ENCODE measurements around the gene EFHD2.
"Not testable (repeated sequence)": the region's sequence is repeated elsewhere in the genome, so short reads cannot be mapped to it uniquely, and the experiment has no call there.

Gene EFHD2

DNA sequence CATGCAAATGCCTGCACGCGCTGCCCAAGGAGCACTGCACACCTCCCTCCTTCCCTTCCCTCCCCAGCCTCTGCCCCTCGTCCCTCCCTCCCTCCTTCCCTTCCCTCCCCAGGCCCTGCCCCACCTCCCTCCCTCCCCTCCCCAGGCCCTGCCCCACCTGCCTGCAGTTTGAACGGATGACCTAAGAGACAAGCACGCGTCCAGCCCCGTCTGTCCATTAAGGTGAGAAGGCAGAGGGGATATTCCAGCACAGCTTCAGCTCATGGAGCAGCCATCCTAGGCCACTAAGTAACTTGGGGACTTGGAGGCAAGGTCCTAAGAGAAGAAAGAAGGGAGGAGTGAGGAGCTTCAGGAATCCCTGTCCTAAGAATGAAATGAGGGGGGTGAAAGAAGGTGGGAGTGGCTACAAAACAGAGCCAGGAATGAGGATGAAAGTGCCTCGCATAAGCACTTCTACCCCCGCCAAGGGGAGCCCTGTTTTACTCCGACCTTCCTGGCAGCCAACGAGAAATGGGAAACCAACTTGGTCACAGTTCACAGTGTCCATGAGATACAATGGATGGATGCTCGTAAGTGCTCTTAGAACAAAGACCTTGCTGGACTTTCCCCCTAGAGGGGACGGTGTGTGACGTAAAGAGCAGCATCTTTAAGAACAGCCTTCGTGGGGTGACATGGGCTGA is 21.3 kb upstream of the EFHD2 start:
- DNase-seq (ENCODE audit: low read depth in 2 of 2): no peak

GRCh38 chr1:15389828-15390227 is 19.9 kb upstream of the EFHD2 start:
- DNase-seq (ENCODE audit: low read depth in 2 of 2): not testable (repeated sequence)

DNA sequence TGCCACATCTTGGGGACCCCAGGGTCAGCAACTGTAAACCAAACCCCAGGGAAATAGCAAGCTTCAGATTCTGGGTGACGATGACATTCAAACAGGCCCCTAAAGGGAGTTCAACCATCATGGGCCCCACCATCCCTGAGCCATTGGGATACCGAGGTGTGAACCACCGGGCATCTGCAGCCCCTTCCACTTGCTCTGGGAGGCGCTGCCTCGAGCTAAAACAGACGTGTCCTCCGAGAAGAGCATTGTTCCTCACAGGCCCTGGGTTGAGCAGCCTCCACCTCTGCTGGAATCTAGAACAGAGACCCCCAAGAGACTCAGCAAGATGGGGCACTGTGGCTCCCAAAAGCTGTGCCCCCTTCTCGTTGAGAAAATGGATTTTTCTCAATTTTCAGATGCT is 19.0 kb upstream of the EFHD2 start:
- DNase-seq (ENCODE audit: low read depth in 2 of 2): no peak

DNA sequence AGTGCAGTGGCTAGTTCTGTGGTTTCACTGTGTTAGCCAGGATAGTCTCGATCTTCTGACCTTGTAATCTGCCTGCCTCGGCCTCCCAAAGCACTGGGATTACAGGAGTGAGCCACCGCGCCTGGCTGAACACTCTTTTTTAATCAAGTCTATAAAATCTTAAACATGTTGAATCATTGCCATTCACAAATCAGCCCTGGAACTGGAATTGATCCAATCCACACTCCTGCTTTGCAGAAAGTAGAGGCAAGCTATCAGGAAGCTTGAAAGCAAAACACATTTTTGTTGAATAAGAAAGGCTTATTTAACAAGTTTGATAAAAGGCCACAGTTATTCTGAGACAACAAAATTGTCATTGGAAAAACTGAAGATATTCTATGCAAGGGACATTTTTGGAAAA is 18.3 kb upstream of the EFHD2 start:
- DNase-seq (ENCODE audit: low read depth in 2 of 2): no peak

GRCh38 chr1:15393475-15394257 is 16.0 kb upstream of the EFHD2 start:
- DNase-seq (ENCODE audit: low read depth in 2 of 2): no peak

DNA sequence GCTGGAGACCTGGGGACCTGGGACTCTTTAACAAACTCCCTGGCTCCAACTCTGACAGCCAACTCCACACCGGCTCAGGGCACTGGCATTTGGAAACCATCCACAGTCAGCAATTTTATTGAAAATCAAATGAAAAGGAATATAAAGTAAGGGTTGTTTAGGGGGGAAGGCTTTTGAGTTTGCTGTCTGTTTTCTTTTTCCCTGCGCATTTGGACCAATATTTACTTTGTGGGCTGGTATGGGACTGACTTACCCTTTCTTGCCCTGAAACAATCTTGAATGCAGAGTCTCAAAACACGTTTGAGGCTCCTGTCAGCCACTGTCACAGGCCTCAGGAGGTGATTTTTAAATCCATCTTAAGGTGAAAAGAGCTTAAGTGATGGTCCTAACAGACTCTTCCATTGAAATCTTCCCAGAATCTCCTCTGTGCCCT is 15.4 kb upstream of the EFHD2 start:
- DNase-seq (ENCODE audit: low read depth in 2 of 2): no peak

DNA sequence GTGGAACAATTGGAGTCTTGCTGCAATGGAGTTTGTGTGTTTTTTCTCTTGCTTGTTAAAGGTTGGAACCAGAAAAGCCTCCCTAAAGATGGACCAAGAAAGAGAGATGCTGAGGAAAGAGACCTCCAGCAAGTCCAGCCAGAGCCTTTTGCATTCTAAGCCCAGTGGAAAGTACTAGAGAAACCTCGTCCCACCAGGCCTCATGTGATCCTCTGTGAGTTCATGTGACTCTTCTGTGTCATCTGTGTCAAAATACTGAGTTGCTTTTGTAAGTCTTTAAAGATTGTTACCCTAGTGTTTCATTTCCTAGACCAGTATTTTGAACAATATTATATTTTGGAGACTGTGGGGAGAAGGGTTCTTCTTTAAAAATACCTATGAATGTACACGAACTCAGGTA is 12.5 kb upstream of the EFHD2 start:
- no peak for DNase-seq (ENCODE audit: low read depth in 2 of 2)

DNA sequence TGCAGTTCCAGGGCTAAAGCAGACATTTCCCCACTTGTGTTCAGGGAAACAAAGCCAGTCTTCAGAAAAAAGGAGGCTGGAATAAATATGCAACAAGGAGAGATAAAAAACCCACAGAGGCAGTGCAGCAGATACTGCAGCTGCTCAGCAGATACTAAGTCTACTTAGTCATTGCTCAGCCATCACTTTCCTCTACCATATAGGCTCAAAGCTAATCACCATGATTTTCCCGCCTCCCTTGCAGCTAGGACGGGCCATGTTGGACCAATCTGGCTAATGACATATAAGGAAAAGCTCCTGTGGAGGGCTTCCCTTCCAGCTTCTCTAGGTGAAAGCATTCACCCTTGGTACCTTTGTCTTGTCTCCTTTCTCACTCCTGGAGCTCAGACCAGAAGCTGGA is 10.0 kb upstream of the EFHD2 start:
- DNase-seq (ENCODE audit: low read depth in 2 of 2): no peak

GRCh38 chr1:15400627-15401026 is 9.1 kb upstream of the EFHD2 start:
- no peak for DNase-seq (ENCODE audit: low read depth in 2 of 2)

DNA sequence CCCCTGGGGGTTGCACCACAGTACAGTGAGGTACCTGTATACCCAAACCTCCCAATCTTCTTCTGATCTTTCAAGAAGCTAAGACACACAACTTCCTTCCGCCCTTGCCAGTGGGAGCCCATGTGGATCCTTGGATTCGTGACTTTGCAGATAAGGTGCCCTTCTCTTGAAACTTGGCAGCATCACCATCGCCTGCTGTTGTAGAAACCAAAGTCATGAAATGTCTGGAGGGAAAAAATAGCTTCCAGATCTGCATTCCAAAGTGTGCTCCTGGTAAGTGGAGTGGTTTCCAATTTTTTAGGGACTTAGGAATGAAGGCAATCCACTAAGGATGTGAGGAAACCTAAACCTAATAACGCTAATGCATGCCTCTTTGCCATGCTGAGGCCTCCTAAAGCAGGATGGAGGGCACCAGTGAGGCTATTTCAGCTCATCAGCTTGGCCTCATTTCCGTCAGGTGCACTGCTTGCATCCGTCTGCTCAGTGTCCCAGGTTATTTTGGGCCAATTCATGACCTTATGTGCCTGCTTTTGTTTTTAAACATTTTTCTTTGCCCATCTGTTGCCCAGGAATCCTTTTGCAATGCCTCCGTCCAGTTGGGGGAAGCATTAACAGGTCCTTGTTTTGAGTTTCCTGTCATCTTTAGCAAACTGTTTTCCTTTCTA is 8.2 kb upstream of the EFHD2 start:
- DNase-seq (ENCODE audit: low read depth in 2 of 2): no peak

GRCh38 chr1:15402809-15403450 is 6.8 kb upstream of the EFHD2 start:
- no peak for DNase-seq (ENCODE audit: low read depth in 2 of 2)

- DNase-seq (ENCODE audit: low read depth in 2 of 2): no peak
These were observed 5.6 kb upstream of the EFHD2 start for GRCh38 chr1:15403962-15404580.

DNA sequence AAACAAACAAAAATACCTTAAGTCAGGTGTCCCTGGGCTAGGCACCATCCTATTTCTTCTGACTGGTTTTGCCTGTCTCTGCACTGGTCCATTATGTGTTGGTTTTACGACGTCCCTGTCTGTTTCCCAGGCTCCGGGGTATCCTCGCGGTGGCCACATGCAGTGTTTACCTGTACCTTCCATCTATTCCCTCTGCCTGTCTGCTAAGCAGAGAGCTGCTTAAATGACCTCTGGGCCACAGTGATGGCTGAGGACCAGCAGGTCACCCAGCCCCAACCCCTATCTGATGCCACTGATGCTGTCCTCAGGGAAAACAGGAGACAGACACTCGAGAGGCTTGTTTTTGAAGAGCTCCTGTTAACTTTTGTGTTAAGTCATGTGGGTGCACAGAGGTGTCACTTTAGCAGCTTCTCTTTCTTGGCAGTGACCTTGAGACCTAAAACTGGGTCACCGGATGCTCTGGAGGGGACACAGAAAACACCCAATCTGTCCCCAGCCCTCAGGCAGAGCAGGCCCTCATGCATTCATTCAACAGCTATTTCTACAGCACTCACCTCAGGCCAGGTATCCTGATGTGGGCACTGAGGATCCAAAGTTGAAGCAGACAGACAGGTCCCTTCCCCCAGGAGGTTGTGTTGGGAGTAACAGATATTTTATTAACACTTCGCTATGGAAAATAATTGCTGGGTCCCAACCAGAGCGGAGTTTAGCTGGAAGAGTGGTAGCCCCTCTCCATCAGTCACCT is 4.4 kb upstream of the EFHD2 start:
- no peak for DNase-seq (ENCODE audit: low read depth in 2 of 2)

GRCh38 chr1:15406614-15407559 is 2.8 kb upstream of the EFHD2 start:
- DNase-seq (ENCODE audit: low read depth in 2 of 2): no peak

DNA sequence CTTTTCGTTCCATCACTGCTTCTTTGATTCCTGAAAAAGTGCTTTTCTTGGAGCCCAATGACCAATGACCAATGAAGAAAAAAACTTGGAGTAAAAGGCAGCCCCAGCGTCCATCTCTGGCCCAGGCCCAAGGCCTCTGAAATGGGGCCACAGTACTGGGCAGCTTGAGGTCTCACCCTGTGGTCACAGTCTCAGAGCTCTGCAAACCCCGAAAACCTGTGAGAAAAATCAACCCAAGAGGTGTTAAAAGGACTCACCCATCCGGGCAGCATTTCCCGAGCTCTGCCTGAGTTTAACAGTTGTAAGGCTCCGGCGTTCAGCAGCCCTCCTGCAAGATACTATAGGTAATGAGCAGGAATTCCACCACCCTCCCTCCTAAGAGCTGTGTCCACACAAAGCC is 2.1 kb upstream of the EFHD2 start:
- no peak for DNase-seq (ENCODE audit: low read depth in 2 of 2)

GRCh38 chr1:15408890-15409387 is 749 bp upstream of the EFHD2 start:
- DNase-seq (ENCODE audit: low read depth in 2 of 2): no peak

DNA sequence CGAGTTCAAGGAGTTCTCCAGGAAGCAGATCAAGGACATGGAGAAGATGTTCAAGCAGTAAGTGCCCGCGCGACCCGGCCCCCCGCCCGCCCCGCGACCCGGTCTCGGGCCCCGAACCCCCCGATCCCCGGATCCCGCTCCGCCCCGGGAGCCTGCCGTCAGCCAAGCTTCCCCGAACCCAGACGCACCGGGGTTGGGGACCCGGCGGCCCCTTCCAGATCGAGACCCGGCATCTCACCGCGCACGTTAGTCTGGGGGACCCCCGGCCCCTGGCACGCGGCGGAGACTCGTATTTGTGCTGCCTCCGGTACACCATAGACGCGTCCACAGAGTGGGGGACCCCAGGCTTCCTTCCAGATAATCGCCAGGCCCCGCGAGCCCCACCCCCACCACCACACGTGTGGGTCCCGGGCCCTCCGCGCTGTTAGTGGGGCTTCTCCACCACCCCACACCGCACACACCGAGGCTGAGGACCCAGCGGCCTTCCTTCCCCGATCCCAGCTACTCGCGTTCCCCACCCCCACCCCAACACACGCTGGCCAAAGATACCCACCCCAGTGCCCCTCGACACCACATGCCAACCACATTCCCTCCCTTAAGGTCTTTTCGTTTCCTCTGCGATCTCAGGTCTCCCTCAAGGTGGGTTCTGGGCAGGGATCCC is 665 bp downstream of the EFHD2 start:
- DNase-seq (ENCODE audit: low read depth in 2 of 2): no peak

DNA sequence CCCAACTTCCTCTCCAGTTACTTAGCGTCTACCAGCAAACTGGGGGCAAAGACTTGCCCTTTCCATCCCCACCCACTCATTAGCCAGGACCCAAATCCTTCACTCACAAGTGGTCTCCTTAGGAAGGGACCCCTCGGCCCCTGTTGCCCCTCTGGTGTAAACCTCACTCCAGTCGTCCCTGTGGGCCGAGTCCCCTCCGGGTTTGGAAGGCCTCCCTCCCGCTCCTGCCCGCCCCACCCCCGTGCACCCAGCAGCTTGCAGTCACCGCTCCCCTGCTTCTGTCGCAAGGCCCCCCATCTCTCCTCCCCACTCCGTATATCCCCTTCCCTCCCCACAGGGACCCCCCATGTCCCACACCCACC is 1.2 kb downstream of the EFHD2 start:
- no peak for DNase-seq (ENCODE audit: low read depth in 2 of 2)

GRCh38 chr1:15411593-15412137 is 2.0 kb downstream of the EFHD2 start:
- no peak for DNase-seq (ENCODE audit: low read depth in 2 of 2)

Measured in stimulated activated CD4-positive, alpha-beta T cell treated with anti-CD3 and anti-CD28 coated beads, Interleukin-4, amount 100 ng/mL, for 48 hours (primary cell).